Central memory CD8-positive, alpha-beta T cell (primary cell): ENCODE data around the gene NR3C1.
A peak's percentile ranks its signal among the peaks of the same experiment; 100 is the strongest.

ENCODE experiments used
- ATAC-seq: fragments of 150-1000 bp; cut with Tn5 transposase; replicated peaks from 2 replicates; pipeline ENCODE4 v1.10.0; 2022; ENCODE audit warnings: mild to moderate bottlenecking, moderate FRiP score, moderate number of reproducible peaks; ENCODE audit not compliant: poor library complexity, severe bottlenecking; ENCODE audit errors: extremely low read depth
- DNase-seq, 2 donors: peaks; one replicate each; pipeline ENCODE4 v3.0.0; 2021; ENCODE audit warnings: low spot score in 2 of 2
- H3K27ac Mint-ChIP-seq: one replicate; pipeline ENCODE4 v1.8.0; 2022; ENCODE audit warnings: low read depth, mild to moderate bottlenecking, moderate library complexity, mixed read lengths
- H3K27me3 Mint-ChIP-seq: one replicate; pipeline ENCODE4 v1.8.0; 2022; ENCODE audit warnings: mixed read lengths
- H3K36me3 Mint-ChIP-seq: one replicate; pipeline ENCODE4 v1.8.0; 2022; ENCODE audit warnings: mild to moderate bottlenecking, moderate library complexity, mixed read lengths; ENCODE audit not compliant: insufficient read depth
- H3K4me1 Mint-ChIP-seq: one replicate; pipeline ENCODE4 v1.8.0; 2022; ENCODE audit warnings: mixed read lengths
- H3K4me3 Mint-ChIP-seq: one replicate; pipeline ENCODE4 v1.8.0; 2022; ENCODE audit warnings: mild to moderate bottlenecking, moderate library complexity, mixed read lengths
- H3K9me3 Mint-ChIP-seq: one replicate; pipeline ENCODE4 v1.8.0; 2022; ENCODE audit warnings: mixed read lengths

NR3C1 gene

DNA sequence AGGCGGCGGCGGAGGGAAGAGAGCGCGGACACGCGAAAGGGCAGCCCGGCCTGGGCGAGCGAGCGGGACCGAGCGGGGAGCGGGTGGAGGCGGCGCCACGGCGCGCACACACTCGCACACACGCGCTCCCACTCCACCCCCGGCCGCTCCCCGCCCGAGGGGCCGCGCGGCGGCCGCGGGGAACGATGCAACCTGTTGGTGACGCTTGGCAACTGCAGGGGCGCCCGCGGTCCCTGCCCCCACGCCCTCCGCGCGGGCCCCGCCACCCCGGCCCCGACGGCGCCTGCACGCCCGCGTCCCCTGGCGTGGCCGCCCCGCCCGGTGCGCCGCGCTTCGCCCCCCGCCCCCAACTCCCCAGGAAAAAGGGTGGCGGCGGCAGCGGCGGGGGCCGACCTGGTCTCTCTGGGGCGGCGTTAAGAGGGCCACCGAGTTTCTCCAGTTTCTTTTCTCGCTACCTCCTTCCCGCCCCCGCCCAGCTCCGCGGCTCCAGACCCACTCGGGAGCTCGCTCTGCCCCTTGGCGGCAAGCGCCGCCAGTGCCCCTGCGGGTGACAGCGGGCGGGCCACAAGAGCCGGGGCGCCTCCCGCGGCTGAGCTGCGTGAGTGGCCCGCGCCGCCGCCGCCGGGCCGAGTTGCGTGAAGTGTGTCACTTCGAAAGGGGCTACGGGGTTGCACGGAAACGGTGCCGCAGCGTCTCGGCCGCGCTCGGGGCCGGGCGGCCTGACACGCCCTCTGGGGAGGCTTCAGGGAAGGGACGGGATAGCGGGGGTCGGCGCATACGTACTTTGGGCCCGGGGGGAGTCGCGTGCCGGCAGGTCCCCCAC lies at the start of gene NR3C1:
NR3C1 (minus strand) TSS at position 94 of the 823 bp plus-strand sequence. CDS start 2,847 bp downstream, outside the sequence.
- Mint-ChIP-seq H3K9me3 (no peaks in the 10 kb centered on the region), H3K4me1 (peaks cover 37% of the 10 kb centered on the region), H3K27ac (peak within 1 kb of the TSS; percentile 97), H3K36me3 (peaks cover 33% of the 10 kb centered on the region), H3K4me3 (peak within 1 kb of the TSS; percentile 95), H3K27me3 (no peaks in the 10 kb centered on the region)
- DNase-seq (peak; percentile 79 to 83), ATAC-seq (peak; percentile 66)

- Mint-ChIP-seq H3K4me1 (peaks cover 5% of the 10 kb centered on the region), H3K27ac (no peak overlapping the region), H3K4me3 (no peak overlapping the region), H3K9me3 (no peaks in the 10 kb centered on the region), H3K36me3 (peaks cover 1% of the 10 kb centered on the region), H3K27me3 (no peaks in the 10 kb centered on the region)
- no peak for DNase-seq
- no peak for ATAC-seq
Observed at GRCh38 chr5:143449772-143450171, 46.3 kb upstream of the NR3C1 start.

DNA sequence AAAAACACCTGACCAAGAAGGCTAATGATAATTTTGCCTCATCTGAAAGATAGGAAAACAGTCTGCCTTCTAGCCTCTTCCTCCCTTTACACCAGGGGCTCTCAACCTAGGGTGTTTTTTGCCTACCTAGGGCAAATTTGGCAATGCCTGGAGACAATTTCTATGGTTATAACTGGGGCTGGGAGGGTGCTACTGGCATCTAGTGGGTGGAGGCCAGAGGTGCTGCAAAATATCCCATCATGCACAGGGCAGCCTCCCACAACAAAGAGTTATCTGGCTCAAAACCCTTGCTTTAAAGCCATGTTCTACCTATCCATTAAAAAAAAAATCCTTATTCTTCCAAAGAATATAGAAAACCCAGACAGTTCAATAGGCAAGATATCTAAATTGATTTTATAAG lies 45.0 kb upstream of the NR3C1 start:
- no peak for DNase-seq
- Mint-ChIP-seq H3K4me1 (peaks cover 5% of the 10 kb centered on the region), H3K27ac (no peak overlapping the region), H3K27me3 (no peaks in the 10 kb centered on the region), H3K4me3 (no peak overlapping the region), H3K36me3 (peaks cover 3% of the 10 kb centered on the region), H3K9me3 (no peaks in the 10 kb centered on the region)
- no peak for ATAC-seq

- Mint-ChIP-seq H3K4me3 (no peak overlapping the region), H3K9me3 (no peaks in the 10 kb centered on the region), H3K27ac (no peak overlapping the region), H3K27me3 (no peaks in the 10 kb centered on the region), H3K4me1 (peaks cover 5% of the 10 kb centered on the region), H3K36me3 (peaks cover 3% of the 10 kb centered on the region)
- DNase-seq (no peak), ATAC-seq (no peak)
Observed at GRCh38 chr5:143447983-143448382, 44.5 kb upstream of the NR3C1 start.

GRCh38 chr5:143446535-143447226 lies 43.2 kb upstream of the NR3C1 start:
- H3K4me3 Mint-ChIP-seq, result no peak overlapping the region
- ATAC-seq, result no peak
- H3K27ac Mint-ChIP-seq, result no peak overlapping the region
- peaks cover 3% of the 10 kb centered on the region for H3K36me3 Mint-ChIP-seq
- no peak for DNase-seq
- no peaks in the 10 kb centered on the region for H3K27me3 Mint-ChIP-seq
- peaks cover 5% of the 10 kb centered on the region for H3K4me1 Mint-ChIP-seq
- H3K9me3 Mint-ChIP-seq, result no peaks in the 10 kb centered on the region

GRCh38 chr5:143445776-143446175 lies 42.3 kb upstream of the NR3C1 start:
- no peaks in the 10 kb centered on the region for H3K27me3 Mint-ChIP-seq
- no peak overlapping the region for H3K4me3 Mint-ChIP-seq
- H3K36me3 Mint-ChIP-seq, result peaks cover 3% of the 10 kb centered on the region
- H3K9me3 Mint-ChIP-seq, result no peaks in the 10 kb centered on the region
- DNase-seq (no peak), ATAC-seq (no peak)
- peaks cover 5% of the 10 kb centered on the region for H3K4me1 Mint-ChIP-seq
- no peak overlapping the region for H3K27ac Mint-ChIP-seq

- ATAC-seq, result no peak
- Mint-ChIP-seq H3K27ac (no peak overlapping the region), H3K4me1 (peaks cover 5% of the 10 kb centered on the region), H3K27me3 (no peaks in the 10 kb centered on the region), H3K9me3 (no peaks in the 10 kb centered on the region), H3K36me3 (peaks cover 2% of the 10 kb centered on the region), H3K4me3 (no peak overlapping the region)
- no peak for DNase-seq
Observed at GRCh38 chr5:143443330-143443729, 39.8 kb upstream of the NR3C1 start.

GRCh38 chr5:143442385-143442784 lies 38.9 kb upstream of the NR3C1 start:
- Mint-ChIP-seq H3K4me3 (no peak overlapping the region), H3K4me1 (peaks cover 6% of the 10 kb centered on the region), H3K9me3 (no peaks in the 10 kb centered on the region), H3K27me3 (no peaks in the 10 kb centered on the region), H3K27ac (no peak overlapping the region), H3K36me3 (peaks cover 2% of the 10 kb centered on the region)
- ATAC-seq (no peak), DNase-seq (no peak)

GRCh38 chr5:143440448-143441115 lies 37.1 kb upstream of the NR3C1 start:
- Mint-ChIP-seq H3K27me3 (no peaks in the 10 kb centered on the region), H3K9me3 (no peaks in the 10 kb centered on the region), H3K4me3 (no peak overlapping the region), H3K4me1 (peaks cover 15% of the 10 kb centered on the region), H3K27ac (peak overlapping the region; percentile 17), H3K36me3 (peaks cover 2% of the 10 kb centered on the region)
- DNase-seq (no peak), ATAC-seq (no peak)

DNA sequence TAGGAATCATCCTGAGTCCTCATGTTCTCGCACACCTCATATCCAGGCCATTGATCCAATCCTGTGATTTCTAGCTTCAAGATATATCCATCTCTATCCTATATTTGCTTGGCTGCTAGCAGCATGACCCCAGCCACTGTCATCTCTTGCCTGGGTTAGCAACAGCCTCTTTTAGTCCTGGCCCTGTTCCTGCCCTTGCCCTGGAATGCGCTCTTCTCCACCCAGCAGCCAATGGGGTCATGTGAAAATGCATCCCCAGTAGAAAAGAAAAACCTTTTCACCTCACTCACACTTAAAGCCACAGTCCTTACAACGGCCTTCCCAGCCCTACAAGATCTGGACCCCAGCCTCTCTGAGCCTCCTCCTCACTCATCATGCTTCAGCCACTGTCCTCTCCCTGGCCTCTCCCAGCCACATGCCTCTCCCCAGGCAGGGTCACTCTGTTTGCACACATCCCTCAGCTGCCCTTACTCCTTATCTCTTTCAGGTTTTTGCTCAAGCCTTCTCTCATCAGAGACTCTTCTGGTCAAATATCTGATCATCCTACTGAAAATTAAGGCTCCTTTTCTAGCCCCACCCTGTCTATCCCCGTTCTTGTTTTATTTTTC lies 34.3 kb upstream of the NR3C1 start:
- Mint-ChIP-seq H3K4me1 (peaks cover 37% of the 10 kb centered on the region), H3K9me3 (no peaks in the 10 kb centered on the region), H3K4me3 (no peak overlapping the region), H3K36me3 (peaks cover 4% of the 10 kb centered on the region), H3K27me3 (no peaks in the 10 kb centered on the region), H3K27ac (peak overlapping the region; percentile 32)
- ATAC-seq (no peak), DNase-seq (no peak)

DNA sequence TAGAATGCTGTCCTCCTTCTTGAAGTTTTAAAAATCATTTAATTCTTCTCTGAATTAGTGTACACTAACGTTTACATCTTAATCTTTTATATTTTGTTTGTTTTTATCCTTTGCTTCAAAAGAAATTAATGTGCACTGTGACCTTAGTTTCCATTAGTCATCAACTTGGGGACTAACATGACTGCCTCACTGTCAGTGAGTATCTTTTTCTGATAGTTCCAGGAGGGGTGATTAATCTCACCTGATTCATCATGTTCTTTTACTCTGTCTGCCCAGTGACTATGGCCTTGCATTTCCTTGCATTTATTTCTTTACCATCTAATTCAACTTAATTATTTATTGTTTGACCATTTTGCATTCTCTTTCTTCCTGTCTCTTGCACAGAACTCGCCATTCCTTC lies 33.4 kb upstream of the NR3C1 start:
- peaks cover 39% of the 10 kb centered on the region for H3K4me1 Mint-ChIP-seq
- no peaks in the 10 kb centered on the region for H3K9me3 Mint-ChIP-seq
- H3K36me3 Mint-ChIP-seq, result peaks cover 5% of the 10 kb centered on the region
- no peaks in the 10 kb centered on the region for H3K27me3 Mint-ChIP-seq
- ATAC-seq, result no peak
- no peak overlapping the region for H3K4me3 Mint-ChIP-seq
- H3K27ac Mint-ChIP-seq, result peak overlapping the region; percentile 32
- no peak for DNase-seq

DNA sequence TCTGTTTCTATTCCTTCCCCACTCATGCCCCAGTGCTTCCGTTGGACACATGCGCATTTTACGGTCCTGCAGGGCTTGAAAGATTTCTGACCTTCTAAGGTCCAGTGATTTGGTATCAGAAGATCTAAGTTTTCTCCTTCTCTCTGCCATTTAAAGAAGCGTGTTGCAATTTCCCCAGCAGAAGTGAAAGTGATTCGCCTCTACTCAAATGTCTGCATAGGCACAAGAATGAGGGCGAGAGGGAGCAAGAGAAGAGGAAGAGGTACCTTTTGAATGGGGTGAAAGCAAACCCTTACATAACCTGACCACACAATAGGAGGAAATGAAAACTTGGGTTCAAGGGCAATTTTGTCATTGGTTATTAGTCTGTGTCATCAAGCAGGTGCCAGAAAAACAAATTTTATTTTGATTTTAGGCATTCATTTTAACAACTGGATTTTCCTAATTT lies 31.7 kb upstream of the NR3C1 start:
- Mint-ChIP-seq H3K27me3 (no peaks in the 10 kb centered on the region), H3K9me3 (no peaks in the 10 kb centered on the region), H3K36me3 (peaks cover 8% of the 10 kb centered on the region), H3K27ac (peak overlapping the region; percentile 89), H3K4me1 (peaks cover 48% of the 10 kb centered on the region), H3K4me3 (peak overlapping the region; percentile 84)
- ATAC-seq, result peak; percentile 73
- DNase-seq, result peak in 1 of 2 donors; percentile 36
